ENCODE results near the gene XAB2. TPM values are rescaled to one million over a fixed set of nuclear protein-coding genes. Genes with fewer than 3 reads are reported as not detected.
"Not testable (repeated sequence)": the region's sequence is repeated elsewhere in the genome, so short reads cannot be mapped to it uniquely, and the experiment has no call there.

The XAB2 gene
- total RNA-seq, 1 donor from 2014 or later, result 42.3 TPM

DNA sequence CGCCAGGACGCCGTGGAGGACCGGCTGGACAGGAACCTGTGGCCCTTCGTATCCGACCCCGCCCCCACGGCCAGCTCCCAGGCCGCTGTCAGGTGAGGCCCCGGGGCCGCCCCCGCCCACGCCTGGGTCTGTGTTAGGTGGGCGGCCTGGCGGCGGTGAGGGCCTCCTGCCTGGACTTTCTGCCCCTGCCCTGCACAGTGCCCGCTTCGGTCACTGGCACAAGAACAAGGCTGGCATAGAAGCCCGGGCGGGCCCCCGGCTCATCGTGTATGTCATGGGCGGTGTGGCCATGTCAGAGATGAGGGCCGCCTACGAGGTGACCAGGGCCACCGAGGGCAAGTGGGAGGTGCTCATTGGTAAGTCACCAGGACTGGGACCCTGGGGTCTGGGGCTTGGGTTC lies 17.8 kb upstream of the XAB2 start:
- Histone ChIP-seq H3K27me3 (no peaks in the 10 kb centered on the region), H3K36me3 (peaks cover 10% of the 10 kb centered on the region), H3K9me3 (no peaks in the 10 kb centered on the region), H3K4me1 (peaks cover under 1% of the 10 kb centered on the region), H3K4me3 (no peak overlapping the region), H3K27ac (no peak overlapping the region)
- no peak for DNase-seq
- intact Hi-C loops (cut with DNase I), result no loop called here
- TF ChIP-seq, protein P1, sequence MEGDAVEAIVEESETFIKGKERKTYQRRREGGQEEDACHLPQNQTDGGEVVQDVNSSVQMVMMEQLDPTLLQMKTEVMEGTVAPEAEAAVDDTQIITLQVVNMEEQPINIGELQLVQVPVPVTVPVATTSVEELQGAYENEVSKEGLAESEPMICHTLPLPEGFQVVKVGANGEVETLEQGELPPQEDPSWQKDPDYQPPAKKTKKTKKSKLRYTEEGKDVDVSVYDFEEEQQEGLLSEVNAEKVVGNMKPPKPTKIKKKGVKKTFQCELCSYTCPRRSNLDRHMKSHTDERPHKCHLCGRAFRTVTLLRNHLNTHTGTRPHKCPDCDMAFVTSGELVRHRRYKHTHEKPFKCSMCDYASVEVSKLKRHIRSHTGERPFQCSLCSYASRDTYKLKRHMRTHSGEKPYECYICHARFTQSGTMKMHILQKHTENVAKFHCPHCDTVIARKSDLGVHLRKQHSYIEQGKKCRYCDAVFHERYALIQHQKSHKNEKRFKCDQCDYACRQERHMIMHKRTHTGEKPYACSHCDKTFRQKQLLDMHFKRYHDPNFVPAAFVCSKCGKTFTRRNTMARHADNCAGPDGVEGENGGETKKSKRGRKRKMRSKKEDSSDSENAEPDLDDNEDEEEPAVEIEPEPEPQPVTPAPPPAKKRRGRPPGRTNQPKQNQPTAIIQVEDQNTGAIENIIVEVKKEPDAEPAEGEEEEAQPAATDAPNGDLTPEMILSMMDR (IDR thresholded peaks at IDR 0.05), result no peak
- no peak for ATAC-seq

DNA sequence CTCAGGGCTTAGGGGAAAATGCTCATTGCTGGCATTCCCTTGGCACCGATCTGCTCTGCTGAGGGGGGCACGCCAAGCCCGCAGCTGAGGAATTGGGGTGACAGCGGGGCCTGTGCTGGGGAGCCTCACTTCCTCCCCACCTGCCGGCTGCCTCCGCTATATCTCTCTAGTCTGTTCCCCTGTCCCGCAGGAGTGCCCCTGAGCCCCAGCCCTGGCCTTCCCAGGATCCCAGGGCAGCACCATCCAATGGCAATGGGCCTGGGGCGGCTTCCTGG lies 17.0 kb upstream of the XAB2 start:
- TF ChIP-seq, protein P1 (IDR thresholded peaks at IDR 0.05), result no peak
- Histone ChIP-seq H3K4me3 (no peak overlapping the region), H3K36me3 (peaks cover 10% of the 10 kb centered on the region), H3K27ac (no peak overlapping the region), H3K4me1 (no peaks in the 10 kb centered on the region), H3K9me3 (no peaks in the 10 kb centered on the region), H3K27me3 (no peaks in the 10 kb centered on the region)
- ATAC-seq (no peak), DNase-seq (no peak)
- intact Hi-C loops (cut with DNase I), result no loop called here

DNA sequence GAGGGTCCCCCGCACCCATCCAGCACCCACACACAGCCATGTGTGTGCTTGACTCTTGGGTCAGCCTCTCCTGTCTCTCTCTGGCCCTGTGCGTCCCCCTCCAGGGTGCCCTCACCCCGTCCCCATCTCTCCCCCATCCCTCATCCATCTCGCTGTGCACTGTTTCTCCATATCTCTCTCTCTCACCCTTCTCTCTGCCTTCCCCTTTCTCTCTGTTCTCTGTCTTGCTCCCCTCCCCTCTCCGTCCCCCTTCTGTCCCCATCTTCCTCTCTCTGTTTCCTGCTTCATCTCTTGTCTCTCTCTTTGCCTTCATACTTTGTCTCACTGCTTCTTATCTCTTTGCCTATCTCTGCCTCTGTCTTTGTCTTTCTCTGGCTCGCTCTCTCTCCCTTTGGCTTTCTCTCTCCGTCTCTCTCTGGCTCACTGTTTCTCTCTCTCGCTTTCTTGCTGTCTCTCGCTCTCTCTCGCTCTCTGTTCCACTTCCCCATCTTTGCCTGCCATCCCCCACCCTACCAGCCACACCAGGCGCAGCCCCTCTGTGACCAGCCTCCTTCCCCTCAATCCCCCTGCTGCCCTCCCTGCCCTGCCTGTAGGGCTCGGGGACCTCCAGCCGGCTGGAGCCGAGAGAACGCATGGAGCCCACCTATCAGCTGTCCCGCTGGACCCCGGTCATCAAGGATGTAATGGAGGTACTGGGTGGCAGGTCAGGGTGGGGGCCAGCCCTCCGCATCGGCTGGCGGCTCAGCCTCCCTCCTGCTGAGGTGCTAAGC lies 16.5 kb upstream of the XAB2 start:
- intact Hi-C loops (cut with DNase I), result no loop called here

DNA sequence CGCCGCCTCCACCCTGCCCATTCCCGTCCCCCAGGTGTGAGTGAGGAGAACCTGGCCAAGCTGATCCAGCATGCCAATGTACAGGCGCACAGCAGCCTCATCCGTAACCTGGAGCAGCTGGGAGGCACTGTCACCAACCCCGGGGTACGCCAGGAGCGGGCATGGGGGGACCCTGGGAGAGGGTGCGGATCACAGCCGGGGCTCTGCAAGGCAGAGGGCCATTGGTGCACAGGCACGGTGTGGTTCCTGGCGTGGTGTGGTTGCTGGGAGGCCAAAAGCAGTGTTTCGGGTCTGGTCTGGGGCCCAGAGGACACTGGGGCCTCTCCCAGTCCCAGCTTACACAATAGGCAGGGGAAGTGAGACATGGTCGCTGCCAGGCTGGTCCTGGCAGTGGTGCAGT lies 15.8 kb upstream of the XAB2 start:
- Histone ChIP-seq H3K4me1 (no peaks in the 10 kb centered on the region), H3K27ac (no peak overlapping the region), H3K27me3 (no peaks in the 10 kb centered on the region), H3K9me3 (no peaks in the 10 kb centered on the region), H3K36me3 (peaks cover 10% of the 10 kb centered on the region), H3K4me3 (no peak overlapping the region)
- peak; percentile 51 for ATAC-seq
- intact Hi-C loops (cut with DNase I), result no loop called here
- DNase-seq, result no peak
- TF ChIP-seq, protein P1 (IDR thresholded peaks at IDR 0.05), result no peak

More for the DNA sequence above, 16.5 kb upstream of the XAB2 start:
- Histone ChIP-seq H3K36me3 (peaks cover 10% of the 10 kb centered on the region), H3K27ac (no peak overlapping the region), H3K4me3 (no peak overlapping the region), H3K4me1 (no peaks in the 10 kb centered on the region), H3K9me3 (no peaks in the 10 kb centered on the region), H3K27me3 (no peaks in the 10 kb centered on the region)
- TF ChIP-seq, protein P1 (IDR thresholded peaks at IDR 0.05), result no peak
- no peak for ATAC-seq
- no peak for DNase-seq

DNA sequence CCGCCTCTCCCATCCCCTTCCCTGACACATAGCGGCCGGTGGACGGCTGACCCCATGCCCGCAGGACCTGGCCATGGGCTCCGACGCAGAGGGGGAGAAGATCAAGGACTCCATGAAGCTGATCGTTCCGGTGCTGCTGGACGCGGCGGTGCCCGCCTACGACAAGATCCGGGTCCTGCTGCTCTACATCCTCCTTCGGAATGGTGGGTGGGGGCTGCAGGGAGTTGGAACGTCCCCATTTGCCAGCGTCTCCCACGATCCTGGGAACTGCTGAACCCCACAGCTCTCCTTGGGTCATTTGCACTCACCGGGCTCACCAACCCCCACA lies 15.2 kb upstream of the XAB2 start:
- ATAC-seq (no peak), DNase-seq (no peak)
- Histone ChIP-seq H3K4me1 (no peaks in the 10 kb centered on the region), H3K27ac (no peak overlapping the region), H3K27me3 (no peaks in the 10 kb centered on the region), H3K4me3 (no peak overlapping the region), H3K9me3 (no peaks in the 10 kb centered on the region), H3K36me3 (peaks cover 10% of the 10 kb centered on the region)
- TF ChIP-seq, protein P1 (IDR thresholded peaks at IDR 0.05), result no peak
- intact Hi-C loops (cut with DNase I), result no loop called here

DNA sequence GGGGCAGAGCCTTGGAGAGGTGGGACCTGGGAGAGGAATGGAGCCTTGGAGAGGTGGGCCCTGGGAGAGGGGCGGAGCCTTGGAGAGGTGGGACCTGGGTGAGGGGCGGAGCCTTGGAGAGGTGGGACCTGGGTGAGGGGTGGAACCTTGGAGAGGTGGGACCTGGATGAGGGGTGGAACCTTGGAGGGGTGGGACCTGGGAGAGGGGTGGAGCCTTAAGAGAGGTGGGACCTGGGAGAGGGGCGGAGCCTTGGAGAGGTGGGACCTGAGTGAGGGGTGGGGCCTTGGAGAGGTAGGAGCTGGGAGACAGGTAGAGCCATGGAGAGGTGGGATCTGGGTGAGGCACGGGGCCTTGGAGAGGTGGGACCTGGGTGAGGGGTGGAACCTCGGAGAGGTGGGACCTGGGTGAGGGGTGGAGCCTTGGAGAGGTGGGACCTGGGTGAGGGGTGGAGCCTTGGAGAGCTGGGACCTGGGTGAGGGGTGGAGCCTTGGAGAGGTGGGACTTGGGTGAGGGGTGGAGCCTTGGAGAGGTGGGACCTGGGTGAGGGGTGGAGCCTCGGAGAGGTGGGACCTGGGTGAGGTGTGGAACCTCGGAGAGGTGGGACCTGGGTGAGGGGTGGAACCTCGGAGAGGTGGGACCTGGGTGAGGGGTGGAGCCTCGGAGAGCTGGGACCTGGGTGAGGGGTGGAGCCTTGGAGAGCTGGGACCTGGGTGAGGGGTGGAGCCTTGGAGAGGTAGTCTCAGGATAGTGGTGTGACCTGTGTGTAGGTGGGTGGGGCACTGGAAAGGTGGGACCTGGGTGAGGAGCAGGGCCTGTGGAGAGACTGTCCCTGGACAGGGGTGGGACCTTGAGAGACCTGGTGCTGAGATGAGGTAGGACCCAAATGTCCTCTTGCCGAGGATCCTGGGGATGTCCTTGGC lies 14.5 kb upstream of the XAB2 start:
- H3K4me3 ChIP-seq; H3K27ac ChIP-seq; H3K27me3 ChIP-seq; intact Hi-C loops (cut with DNase I); H3K4me1 ChIP-seq; H3K9me3 ChIP-seq: not testable (repeated sequence)
- H3K36me3 ChIP-seq, result peaks cover 10% of the 10 kb centered on the region
- ATAC-seq (peak; percentile 6), DNase-seq (peak; percentile 67)

Data from upper lobe of right lung (tissue), 1 donor.